ENCODE results near the gene BAD.
A peak's percentile ranks its signal among the peaks of the same experiment; 100 is the strongest.
"Not testable (repeated sequence)": the region's sequence is repeated elsewhere in the genome, so short reads cannot be mapped to it uniquely, and the experiment has no call there.

BAD gene

GRCh38 chr11:64284048-64284961 is at the start of gene BAD:
BAD (minus strand) TSS chr11:64284665; CDS start chr11:64284368, 297 bp downstream.
- Mint-ChIP-seq H3K36me3 (ENCODE audit: low read depth) (peaks cover 8% of the 10 kb centered on the region), H3K27ac (peak within 1 kb of the TSS; percentile 91), H3K9me3 (no peaks in the 10 kb centered on the region), H3K4me3 (peak within 1 kb of the TSS; percentile 85), H3K27me3 (ENCODE audit: low read depth) (peaks cover under 1% of the 10 kb centered on the region), H3K4me1 (ENCODE audit: low read depth) (peaks cover 15% of the 10 kb centered on the region)
- DNase-seq (ENCODE audit: low spot score), result peak; percentile 88

GRCh38 chr11:64333556-64333955 is 49.1 kb upstream of the BAD start:
- no peak for DNase-seq (ENCODE audit: low spot score)
- Mint-ChIP-seq H3K9me3 (no peaks in the 10 kb centered on the region), H3K27ac (no peak overlapping the region), H3K27me3 (ENCODE audit: low read depth) (no peaks in the 10 kb centered on the region), H3K4me1 (ENCODE audit: low read depth) (peaks cover 17% of the 10 kb centered on the region), H3K4me3 (no peak overlapping the region), H3K36me3 (ENCODE audit: low read depth) (peaks cover 17% of the 10 kb centered on the region)

GRCh38 chr11:64331569-64332371 is 47.3 kb upstream of the BAD start:
- Mint-ChIP-seq H3K9me3 (no peaks in the 10 kb centered on the region), H3K4me3 (peak overlapping the region; percentile 11), H3K27ac (peak overlapping the region; percentile 78), H3K27me3 (ENCODE audit: low read depth) (no peaks in the 10 kb centered on the region), H3K4me1 (ENCODE audit: low read depth) (peaks cover 13% of the 10 kb centered on the region), H3K36me3 (ENCODE audit: low read depth) (peaks cover 9% of the 10 kb centered on the region)
- peak; percentile 88 for DNase-seq (ENCODE audit: low spot score)

- Mint-ChIP-seq H3K27ac (no peak overlapping the region), H3K4me3 (no peak overlapping the region), H3K36me3 (ENCODE audit: low read depth) (peaks cover 9% of the 10 kb centered on the region), H3K9me3 (no peaks in the 10 kb centered on the region), H3K27me3 (ENCODE audit: low read depth) (no peaks in the 10 kb centered on the region), H3K4me1 (ENCODE audit: low read depth) (peaks cover 13% of the 10 kb centered on the region)
- DNase-seq (ENCODE audit: low spot score), result no peak
Observed at GRCh38 chr11:64330888-64331287, 46.4 kb upstream of the BAD start.

GRCh38 chr11:64327993-64328392 is 43.5 kb upstream of the BAD start:
- Mint-ChIP-seq H3K27me3 (ENCODE audit: low read depth) (no peaks in the 10 kb centered on the region), H3K27ac (no peak overlapping the region), H3K36me3 (ENCODE audit: low read depth) (no peaks in the 10 kb centered on the region), H3K9me3 (no peaks in the 10 kb centered on the region), H3K4me3 (no peak overlapping the region), H3K4me1 (ENCODE audit: low read depth) (peaks cover 6% of the 10 kb centered on the region)
- DNase-seq (ENCODE audit: low spot score), result no peak

DNA sequence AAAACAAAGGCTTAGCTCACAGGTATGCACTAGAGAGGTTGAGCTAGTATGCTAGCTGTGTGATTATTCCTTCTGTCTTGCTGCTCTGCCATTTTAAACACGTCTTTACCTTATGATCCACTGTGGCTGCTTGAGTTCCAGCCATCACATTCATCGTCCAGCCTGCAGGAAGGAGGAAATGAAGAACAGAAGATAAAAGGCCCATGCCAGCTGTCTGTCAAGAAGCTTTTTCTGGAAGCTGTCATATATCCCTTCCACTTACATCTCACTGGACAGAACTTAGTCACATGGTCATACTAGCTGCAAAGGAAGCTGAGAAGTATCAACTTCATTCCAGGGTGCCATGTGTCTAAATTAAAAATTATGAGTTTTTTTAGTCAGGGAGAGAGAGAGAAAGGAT is 42.9 kb upstream of the BAD start:
- Mint-ChIP-seq H3K4me1 (ENCODE audit: low read depth) (peaks cover 6% of the 10 kb centered on the region), H3K9me3 (no peaks in the 10 kb centered on the region), H3K27me3 (ENCODE audit: low read depth) (no peaks in the 10 kb centered on the region), H3K36me3 (ENCODE audit: low read depth) (no peaks in the 10 kb centered on the region), H3K27ac (no peak overlapping the region), H3K4me3 (no peak overlapping the region)
- no peak for DNase-seq (ENCODE audit: low spot score)

GRCh38 chr11:64324692-64325469 is 40.4 kb upstream of the BAD start:
- no peak overlapping the region for H3K4me3 Mint-ChIP-seq
- no peaks in the 10 kb centered on the region for H3K9me3 Mint-ChIP-seq
- no peak overlapping the region for H3K27ac Mint-ChIP-seq
- H3K4me1 Mint-ChIP-seq (ENCODE audit: low read depth), result peaks cover 4% of the 10 kb centered on the region
- no peak for DNase-seq (ENCODE audit: low spot score)
- H3K36me3 Mint-ChIP-seq (ENCODE audit: low read depth), result peaks cover 7% of the 10 kb centered on the region
- H3K27me3 Mint-ChIP-seq (ENCODE audit: low read depth), result no peaks in the 10 kb centered on the region

DNA sequence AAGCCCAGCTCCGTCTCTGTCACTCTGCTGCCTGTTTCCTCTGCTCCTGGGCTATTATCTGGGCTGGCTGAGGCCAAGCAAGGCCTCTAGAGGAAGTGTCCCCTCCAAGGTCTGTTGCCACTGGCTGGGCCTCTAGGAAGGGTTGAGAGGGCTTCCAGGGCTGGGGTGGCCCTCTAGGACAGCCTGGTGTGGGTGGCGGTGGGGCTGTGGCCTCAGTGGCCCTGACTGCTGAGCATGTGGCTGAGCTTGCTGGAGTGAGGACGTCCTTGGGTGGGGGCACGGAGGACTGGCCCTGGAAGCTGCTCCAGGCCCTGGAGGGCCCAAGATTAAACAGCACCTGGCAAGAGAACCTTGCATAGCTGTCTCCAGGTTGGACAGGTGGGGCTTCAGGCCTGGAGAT is 39.5 kb upstream of the BAD start:
- not testable (repeated sequence) for H3K9me3 Mint-ChIP-seq; DNase-seq (ENCODE audit: low spot score); H3K36me3 Mint-ChIP-seq (ENCODE audit: low read depth); H3K4me3 Mint-ChIP-seq; H3K27ac Mint-ChIP-seq; H3K4me1 Mint-ChIP-seq (ENCODE audit: low read depth); H3K27me3 Mint-ChIP-seq (ENCODE audit: low read depth)

DNA sequence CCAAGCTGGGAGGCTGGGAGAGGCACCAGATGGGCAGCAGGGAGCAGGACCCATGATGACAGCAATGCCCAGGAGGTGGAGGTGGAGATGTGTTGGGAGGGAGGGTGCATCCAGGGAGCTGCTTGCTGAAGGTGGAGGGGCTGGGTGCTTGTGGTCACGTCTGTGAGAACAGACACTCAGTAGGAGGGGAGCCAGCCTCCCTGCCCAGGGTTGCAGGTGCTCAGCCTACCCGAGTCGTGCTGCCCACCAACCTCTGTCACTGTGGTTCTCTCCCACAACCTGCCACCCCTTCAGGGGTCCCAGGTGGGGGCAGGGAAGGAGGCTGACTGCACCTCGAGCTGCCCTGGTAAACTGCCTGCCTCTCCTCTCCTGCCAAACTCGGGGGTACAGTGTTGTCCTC is 38.9 kb upstream of the BAD start:
- peaks cover 9% of the 10 kb centered on the region for H3K36me3 Mint-ChIP-seq (ENCODE audit: low read depth)
- no peaks in the 10 kb centered on the region for H3K27me3 Mint-ChIP-seq (ENCODE audit: low read depth)
- H3K4me3 Mint-ChIP-seq, result no peak overlapping the region
- DNase-seq (ENCODE audit: low spot score), result no peak
- no peaks in the 10 kb centered on the region for H3K9me3 Mint-ChIP-seq
- no peak overlapping the region for H3K27ac Mint-ChIP-seq
- peaks cover 10% of the 10 kb centered on the region for H3K4me1 Mint-ChIP-seq (ENCODE audit: low read depth)

DNA sequence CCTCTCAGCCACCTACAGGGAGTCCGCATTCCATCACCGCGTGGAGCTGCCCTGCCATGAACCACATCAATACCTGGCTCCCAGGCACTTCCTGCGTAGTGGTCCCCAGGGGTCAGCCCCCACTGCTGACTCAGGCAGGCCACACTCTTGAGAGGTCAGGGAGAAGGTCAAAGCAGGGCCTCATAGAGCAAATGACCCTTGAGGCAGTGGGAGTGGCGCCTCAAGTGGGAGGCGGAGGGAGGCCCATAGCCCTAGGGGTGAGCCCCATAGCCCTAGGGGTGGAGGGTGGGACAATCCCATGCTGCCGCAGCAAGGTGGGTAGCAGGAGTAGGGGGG is 38.4 kb upstream of the BAD start:
- Mint-ChIP-seq H3K27ac (no peak overlapping the region), H3K9me3 (no peaks in the 10 kb centered on the region), H3K36me3 (ENCODE audit: low read depth) (peaks cover 11% of the 10 kb centered on the region), H3K27me3 (ENCODE audit: low read depth) (no peaks in the 10 kb centered on the region), H3K4me3 (no peak overlapping the region), H3K4me1 (ENCODE audit: low read depth) (peaks cover 10% of the 10 kb centered on the region)
- DNase-seq (ENCODE audit: low spot score), result no peak

GRCh38 chr11:64321533-64321932 is 37.1 kb upstream of the BAD start:
- H3K4me1 Mint-ChIP-seq (ENCODE audit: low read depth), result peaks cover 18% of the 10 kb centered on the region
- no peak overlapping the region for H3K27ac Mint-ChIP-seq
- H3K9me3 Mint-ChIP-seq, result no peaks in the 10 kb centered on the region
- no peak overlapping the region for H3K4me3 Mint-ChIP-seq
- DNase-seq (ENCODE audit: low spot score), result no peak
- H3K27me3 Mint-ChIP-seq (ENCODE audit: low read depth), result no peaks in the 10 kb centered on the region
- peaks cover 21% of the 10 kb centered on the region for H3K36me3 Mint-ChIP-seq (ENCODE audit: low read depth)

DNA sequence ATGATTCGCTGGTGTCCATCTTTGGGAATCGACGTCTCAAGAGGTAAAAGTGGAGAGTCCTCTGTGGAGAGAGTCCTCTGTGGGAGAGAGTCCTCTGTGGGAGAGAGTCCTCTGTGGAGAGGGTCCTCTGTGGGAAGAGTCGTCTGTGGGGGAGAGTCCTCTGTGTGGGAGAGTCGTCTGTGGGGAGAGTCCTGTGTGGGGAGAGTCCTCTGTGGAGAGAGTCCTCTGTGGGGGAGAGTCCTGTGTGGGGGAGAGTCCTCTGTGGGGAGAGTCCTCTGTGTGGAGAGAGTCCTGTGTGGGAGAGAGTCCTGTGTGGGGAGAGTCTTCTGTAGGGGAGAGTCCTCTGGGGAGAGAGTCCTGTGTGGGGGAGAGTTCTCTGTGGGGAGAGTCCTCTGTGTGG is 36.6 kb upstream of the BAD start:
- H3K27me3 Mint-ChIP-seq (ENCODE audit: low read depth), result no peaks in the 10 kb centered on the region
- no peak overlapping the region for H3K4me3 Mint-ChIP-seq
- H3K9me3 Mint-ChIP-seq, result no peaks in the 10 kb centered on the region
- H3K36me3 Mint-ChIP-seq (ENCODE audit: low read depth), result peaks cover 24% of the 10 kb centered on the region
- no peak for DNase-seq (ENCODE audit: low spot score)
- no peak overlapping the region for H3K27ac Mint-ChIP-seq
- peaks cover 21% of the 10 kb centered on the region for H3K4me1 Mint-ChIP-seq (ENCODE audit: low read depth)

GRCh38 chr11:64320556-64320955 is 36.1 kb upstream of the BAD start:
- no peak for DNase-seq (ENCODE audit: low spot score)
- Mint-ChIP-seq H3K27ac (no peak overlapping the region), H3K27me3 (ENCODE audit: low read depth) (no peaks in the 10 kb centered on the region), H3K9me3 (no peaks in the 10 kb centered on the region), H3K4me3 (no peak overlapping the region), H3K4me1 (ENCODE audit: low read depth) (peaks cover 21% of the 10 kb centered on the region), H3K36me3 (ENCODE audit: low read depth) (peaks cover 24% of the 10 kb centered on the region)
